Regular cardiac myocyte (primary cell): ENCODE results near the gene DCAF7. TPM values are rescaled to one million over a fixed set of nuclear protein-coding genes. Genes with fewer than 3 reads are reported as not detected.

Source experiments
- total RNA-seq: library from RNA; depleted of rRNA; stranded (reverse); fragments of >200 nt; gene quantifications from 2 replicates; pipeline ENCODE4 v1.2.3, GENCODE V29; 2014

The DCAF7 gene, protein sequence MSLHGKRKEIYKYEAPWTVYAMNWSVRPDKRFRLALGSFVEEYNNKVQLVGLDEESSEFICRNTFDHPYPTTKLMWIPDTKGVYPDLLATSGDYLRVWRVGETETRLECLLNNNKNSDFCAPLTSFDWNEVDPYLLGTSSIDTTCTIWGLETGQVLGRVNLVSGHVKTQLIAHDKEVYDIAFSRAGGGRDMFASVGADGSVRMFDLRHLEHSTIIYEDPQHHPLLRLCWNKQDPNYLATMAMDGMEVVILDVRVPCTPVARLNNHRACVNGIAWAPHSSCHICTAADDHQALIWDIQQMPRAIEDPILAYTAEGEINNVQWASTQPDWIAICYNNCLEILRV
- total RNA-seq, result 10.7 and 16.3 TPM in 2 replicates

GRCh38 chr17:63549946-63550816 lies at the start of gene DCAF7:
Gene DCAF7, plus strand, starts transcription at chr17:63550477. Its CDS starts 201 bp downstream, at chr17:63550678.

GRCh38 chr17:63523253-63523855 lies 26.9 kb upstream of the DCAF7 start, which contains the start of gene KCNH6:
Gene KCNH6, plus strand, starts transcription at chr17:63523358. Its CDS starts 56 bp downstream, at chr17:63523414.

GRCh38 chr17:63600569-63601438 lies 50.5 kb downstream of the DCAF7 start, which contains the start of gene TACO1:
Gene TACO1, plus strand, starts transcription at chr17:63600895. Its CDS starts 189 bp downstream, at chr17:63601084.

GRCh38 chr17:63621684-63622573 lies 71.7 kb downstream of the DCAF7 start, which contains the start of gene MAP3K3:
Gene MAP3K3, plus strand, starts transcription at chr17:63622417. Its CDS starts 343 bp downstream, at chr17:63622760.

Other genes starting within 250 kb of the DCAF7 start
- 15.1 and 22.0 TPM in 2 replicates for gene CYB561, start 104.2 kb upstream of the DCAF7 start, total RNA-seq
- gene ACE, start 73.4 kb upstream of the DCAF7 start, total RNA-seq, result 1.2 and 2.5 TPM in 2 replicates
- not detected in 2 replicates for gene KCNH6, start 27.1 kb upstream of the DCAF7 start, total RNA-seq
- gene TACO1, start 50.4 kb downstream of the DCAF7 start, total RNA-seq, result 13.0 and 31.1 TPM in 2 replicates
- gene MAP3K3, start 71.9 kb downstream of the DCAF7 start, total RNA-seq, result 23.4 and 33.7 TPM in 2 replicates
- gene LIMD2, start 149.6 kb downstream of the DCAF7 start, total RNA-seq, result 6.1 and 6.2 TPM in 2 replicates
- 14.4 and 15.1 TPM in 2 replicates for gene STRADA, start 191.3 kb downstream of the DCAF7 start, total RNA-seq
- 87.7 and 112 TPM in 2 replicates for gene CCDC47, start 223.1 kb downstream of the DCAF7 start, total RNA-seq
- gene DDX42, start 223.7 kb downstream of the DCAF7 start, total RNA-seq, result 56.9 and 70.9 TPM in 2 replicates